ENCODE measurements around the gene TMED4. TPM values are rescaled to one million over a fixed set of nuclear protein-coding genes. Genes with fewer than 3 reads are reported as not detected.

Gene TMED4
- total RNA-seq, 4 donors from 2014 or later = 85.8 to 162 (median 101) TPM

GRCh38 chr7:44573464-44574286 lies 8.4 kb downstream of the TMED4 start, which contains the start of gene DDX56:
Gene DDX56, minus strand, starts transcription at chr7:44573908. Its CDS starts 13 bp downstream, at chr7:44573895.
- ATAC-seq = peak; percentile 99
- intact Hi-C loops (cut with DNase I; ENCODE audit: low total_unique reads) (loop anchor here (2.0 kb wide), 1 partner anchor 83 kb away; the partner anchor contains the start of gene NUDCD3), in situ Hi-C loops (cut with MboI; ENCODE audit: low sequenced_read_pairs in 4 of 4) (no loop called here)
- H3K27ac ChIP-seq = peak within 1 kb of the TSS; percentile 88 to 98 (median 93)
- H3K4me1 ChIP-seq = peaks cover 24 to 27% of the 10 kb centered on the region in 2 donors
- no peaks in the 10 kb centered on the region for H3K9me3 ChIP-seq
- TF ChIP-seq CTCF (IDR thresholded peaks at IDR 0.05 in 4 of 5, conservative IDR thresholded peaks at IDR 0.05 in 1 of 5) = no peak
- TF ChIP-seq POLR2A (IDR thresholded peaks at IDR 0.05) = peak; percentile 89 to 95
- no peaks in the 10 kb centered on the region for H3K27me3 ChIP-seq
- H3K36me3 ChIP-seq = peaks cover 0 to 48% of the 10 kb centered on the region in 2 donors
- DNase-seq = peak; percentile 92 to 93
- H3K4me3 ChIP-seq = peak within 1 kb of the TSS; percentile 88 to 99 (median 96)

GRCh38 chr7:44572771-44573170 lies 9.3 kb downstream of the TMED4 start:
- intact Hi-C loops (cut with DNase I; ENCODE audit: low total_unique reads) = no loop called here
- Histone ChIP-seq H3K9me3 (no peaks in the 10 kb centered on the region), H3K27me3 (no peaks in the 10 kb centered on the region), H3K36me3 (peaks cover 0 to 52% of the 10 kb centered on the region in 2 donors), H3K4me3 (peak overlapping the region; percentile 88 to 99 (median 96)), H3K27ac (peak overlapping the region; percentile 88 to 98 (median 93)), H3K4me1 (peaks cover 26 to 27% of the 10 kb centered on the region in 2 donors)
- TF ChIP-seq POLR2A (IDR thresholded peaks at IDR 0.05) = no peak
- TF ChIP-seq CTCF (IDR thresholded peaks at IDR 0.05 in 4 of 5, conservative IDR thresholded peaks at IDR 0.05 in 1 of 5) = no peak
- ATAC-seq = no peak
- DNase-seq = no peak
- in situ Hi-C loops (cut with MboI; ENCODE audit: low sequenced_read_pairs in 4 of 4) = no loop called here

- DNase-seq = no peak
- Histone ChIP-seq H3K27me3 (no peaks in the 10 kb centered on the region), H3K36me3 (peaks cover 0 to 75% of the 10 kb centered on the region in 2 donors), H3K4me3 (no peak overlapping the region), H3K9me3 (no peaks in the 10 kb centered on the region), H3K4me1 (peaks cover 23 to 25% of the 10 kb centered on the region in 2 donors), H3K27ac (no peak overlapping the region)
- TF ChIP-seq POLR2A (IDR thresholded peaks at IDR 0.05) (no peak), CTCF (IDR thresholded peaks at IDR 0.05 in 4 of 5, conservative IDR thresholded peaks at IDR 0.05 in 1 of 5) (no peak)
- in situ Hi-C loops (cut with MboI; ENCODE audit: low sequenced_read_pairs in 4 of 4) (no loop called here), intact Hi-C loops (cut with DNase I; ENCODE audit: low total_unique reads) (loop anchor here (10.0 kb wide), 1 partner anchor 195 kb away; no protein-coding TSS in a partner anchor)
- no peak for ATAC-seq
Observed at GRCh38 chr7:44569959-44570358, 12.1 kb downstream of the TMED4 start.

GRCh38 chr7:44568771-44569560 lies 13.1 kb downstream of the TMED4 start:
- no peak for DNase-seq
- no peak for TF ChIP-seq CTCF (IDR thresholded peaks at IDR 0.05 in 4 of 5, conservative IDR thresholded peaks at IDR 0.05 in 1 of 5)
- in situ Hi-C loops (cut with MboI; ENCODE audit: low sequenced_read_pairs in 4 of 4) (no loop called here), intact Hi-C loops (cut with DNase I; ENCODE audit: low total_unique reads) (loop anchor here (10.0 kb wide), 1 partner anchor 194 kb away; no protein-coding TSS in a partner anchor)
- no peaks in the 10 kb centered on the region for H3K27me3 ChIP-seq
- no peaks in the 10 kb centered on the region for H3K9me3 ChIP-seq
- peaks cover 0 to 85% of the 10 kb centered on the region in 2 donors for H3K36me3 ChIP-seq
- peaks cover 14 to 20% of the 10 kb centered on the region in 2 donors for H3K4me1 ChIP-seq
- ATAC-seq = no peak
- no peak overlapping the region for H3K27ac ChIP-seq
- H3K4me3 ChIP-seq = no peak overlapping the region

All from gastrocnemius medialis (tissue), 4 donors.